H1 (cell line): ENCODE results near the gene TFPT. TPM values are rescaled to one million over a fixed set of nuclear protein-coding genes. Genes with fewer than 3 reads are reported as not detected.

Source experiments
- CTCF ChIP-seq, 3 experiments: IDR thresholded peaks; 1 replicate in 2 of 3; 2 replicates in 1 of 3; pipeline versions ENCODE4 v1.5.1 to v1.6.1; 2011; ENCODE audit warnings: low read length in 3 of 3, mild to moderate bottlenecking in 3 of 3, inconsistent platforms in 2 of 3, low read depth in 1 of 3, moderate library complexity in 1 of 3; ENCODE audit not compliant: insufficient read depth in 1 of 3; ENCODE audit errors: control extremely low read depth in 1 of 3
- POLR2A ChIP-seq, 2 experiments: IDR thresholded peaks; 1 replicate in 1 of 2; 2 replicates in 1 of 2; pipeline ENCODE4 v1.6.1; 2011; ENCODE audit warnings: low read depth in 2 of 2, low read length in 2 of 2, mild to moderate bottlenecking in 2 of 2; ENCODE audit errors: control extremely low read depth in 1 of 2
- RNF2 ChIP-seq: fragments of 200-900, 300-1000 bp; sonication (generic); IDR thresholded peaks from 2 replicates; pipeline ENCODE4 v1.7.1; 2016; ENCODE audit warnings: borderline replicate concordance, low read depth, mild to moderate bottlenecking, antibody characterized with exemption, low read length; ENCODE audit not compliant: poor library complexity, severe bottlenecking; ENCODE audit errors: missing control alignments
- TAF1 ChIP-seq: IDR thresholded peaks from 2 replicates; pipeline ENCODE4 v1.6.1; 2011; ENCODE audit warnings: mild to moderate bottlenecking, low read depth, low read length
- TAF7 ChIP-seq: optimal IDR thresholded peaks from 2 replicates; pipeline ENCODE3; 2011; ENCODE audit warnings: low read depth, mild to moderate bottlenecking, inconsistent platforms, low read length, moderate library complexity, borderline replicate concordance
- TBP ChIP-seq: IDR thresholded peaks from 2 replicates; pipeline ENCODE4 v1.6.1; 2011; ENCODE audit warnings: low read depth, low read length, improper control_type of control experiment
- YY1 ChIP-seq: IDR thresholded peaks from 2 replicates; pipeline ENCODE4 v1.6.1; 2011; ENCODE audit warnings: low read depth, mild to moderate bottlenecking, low read length
- polyA plus RNA-seq, 7 experiments: library from polyadenylated mRNA; depleted of rRNA in 3 of 7; stranded (reverse) in 5 of 7; unstranded in 2 of 7; fragments of >200 nt in 5 of 7; fragments of 200-250 nt in 2 of 7; gene quantifications; 1 replicate in 5 of 7; 2 replicates in 1 of 7; 4 replicates in 1 of 7; pipeline versions ENCODE4 v1.2.1 to v1.2.3, GENCODE V29; 2011 to 2013; ENCODE audit warnings: missing spikeins in 2 of 7, mixed read lengths in 2 of 7
- total RNA-seq: library from RNA; stranded (reverse); fragmentation: NEBNext Ultra II Directional; extraction: Animal tissue kit (Norgen Biotek cat#: 25700); gene quantifications from 2 replicates; pipeline ENCODE4 v1.2.1, GENCODE V29; 2021

The TFPT gene
- total and polyA plus RNA-seq, 2 of the 8 experiments (the other 6 are each of a cell fraction or from before 2014, with no cell fraction given): 10.4 to 17.7 TPM

DNA sequence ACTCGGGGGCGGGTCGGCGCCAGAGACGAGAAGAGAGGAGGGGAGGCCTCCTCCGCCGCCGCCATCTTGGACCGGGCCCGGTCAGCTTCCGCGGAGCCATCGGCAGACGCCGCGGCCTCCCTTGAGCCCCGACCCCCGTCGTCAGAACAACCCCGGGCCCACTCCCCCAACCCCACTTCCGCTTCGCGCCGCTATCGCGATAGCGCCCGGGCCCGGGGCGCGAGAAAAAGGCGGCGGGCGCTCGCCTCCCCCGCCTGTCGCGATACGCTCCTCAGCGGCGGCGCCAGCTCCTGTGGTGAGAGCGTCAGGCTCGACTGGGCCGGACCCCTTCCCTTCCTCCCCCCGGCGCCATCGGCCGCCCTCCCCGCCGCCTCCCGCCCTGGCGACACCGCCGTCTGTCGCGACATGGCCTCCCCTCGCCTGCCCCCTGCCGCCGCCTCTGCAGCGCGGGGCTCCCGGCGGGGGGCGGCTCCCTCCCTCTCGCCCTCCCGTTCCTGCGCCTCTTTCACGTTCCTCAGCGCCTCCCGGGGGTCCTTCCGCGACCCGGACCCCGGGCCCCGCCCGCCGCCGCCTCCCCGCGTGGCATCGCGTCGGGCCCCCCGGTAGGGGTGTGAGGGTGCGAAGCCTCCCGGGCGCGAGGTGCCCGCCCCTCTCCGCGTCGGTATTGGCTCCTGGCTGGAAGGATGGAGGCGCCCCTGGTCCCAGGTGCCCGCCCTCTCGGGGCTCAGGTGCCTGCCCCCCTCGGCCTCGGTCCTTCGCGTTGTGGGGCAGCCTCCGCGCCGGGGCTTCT is 22.4 kb upstream of the TFPT start, which contains the start of gene CNOT3 (continued):
- TF ChIP-seq RNF2: no peak
- peak; percentile 65 for TF ChIP-seq TAF7
- peak; percentile 90 for TF ChIP-seq TAF1
- peak; percentile 79; the same call in 1 of the 2 replicates for TF ChIP-seq TBP
- peak; percentile 89 for TF ChIP-seq POLR2A (IDR thresholded peaks at IDR 0.05; ENCODE audit: control extremely low read depth in 1 of 2, low read depth in 2 of 2, low read length in 2 of 2)
- TF ChIP-seq YY1: peak; percentile 97
- TF ChIP-seq CTCF (IDR thresholded peaks at IDR 0.05; ENCODE audit: control extremely low read depth in 1 of 3, insufficient read depth in 1 of 3, low read depth in 1 of 3, low read length in 3 of 3): peak in 1 of 3 experiments; percentile 26; a peak in 1 of 4 replicates
